ENCODE results near the gene PRKCH.

GRCh38 chr14:61297581-61297980 is 23.8 kb upstream of the PRKCH start:
- TF ChIP-seq, protein P1, sequence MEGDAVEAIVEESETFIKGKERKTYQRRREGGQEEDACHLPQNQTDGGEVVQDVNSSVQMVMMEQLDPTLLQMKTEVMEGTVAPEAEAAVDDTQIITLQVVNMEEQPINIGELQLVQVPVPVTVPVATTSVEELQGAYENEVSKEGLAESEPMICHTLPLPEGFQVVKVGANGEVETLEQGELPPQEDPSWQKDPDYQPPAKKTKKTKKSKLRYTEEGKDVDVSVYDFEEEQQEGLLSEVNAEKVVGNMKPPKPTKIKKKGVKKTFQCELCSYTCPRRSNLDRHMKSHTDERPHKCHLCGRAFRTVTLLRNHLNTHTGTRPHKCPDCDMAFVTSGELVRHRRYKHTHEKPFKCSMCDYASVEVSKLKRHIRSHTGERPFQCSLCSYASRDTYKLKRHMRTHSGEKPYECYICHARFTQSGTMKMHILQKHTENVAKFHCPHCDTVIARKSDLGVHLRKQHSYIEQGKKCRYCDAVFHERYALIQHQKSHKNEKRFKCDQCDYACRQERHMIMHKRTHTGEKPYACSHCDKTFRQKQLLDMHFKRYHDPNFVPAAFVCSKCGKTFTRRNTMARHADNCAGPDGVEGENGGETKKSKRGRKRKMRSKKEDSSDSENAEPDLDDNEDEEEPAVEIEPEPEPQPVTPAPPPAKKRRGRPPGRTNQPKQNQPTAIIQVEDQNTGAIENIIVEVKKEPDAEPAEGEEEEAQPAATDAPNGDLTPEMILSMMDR (IDR thresholded peaks at IDR 0.05), result no peak
- no peak for TF ChIP-seq POLR2A (IDR thresholded peaks at IDR 0.05)
